ENCODE measurements around the gene ERCC6L2. TPM values are rescaled to one million over a fixed set of nuclear protein-coding genes. Genes with fewer than 3 reads are reported as not detected.

Gene ERCC6L2
- total RNA-seq, 1 experiment from 2014 or later = 39.2 TPM

GRCh38 chr9:95890594-95890993 is 15.1 kb downstream of the ERCC6L2 start (continued):
- TF ChIP-seq FOSL1 (IDR thresholded peaks at IDR 0.05; ENCODE audit: low read depth) (no peak), SIN3A (IDR thresholded peaks at IDR 0.05; ENCODE audit: low read depth) (no peak), EZH2phosphoT487 (IDR thresholded peaks at IDR 0.05; ENCODE audit: borderline replicate concordance) (no peak), SRF (IDR thresholded peaks at IDR 0.05; ENCODE audit: low read depth) (no peak)

GRCh38 chr9:95891067-95891671 is 15.7 kb downstream of the ERCC6L2 start:
- Histone ChIP-seq H3K36me3 (ENCODE audit: control insufficient read depth in 1 of 2, insufficient read depth in 2 of 2, low read length in 2 of 2) (no peaks in the 10 kb centered on the region), H3K9me2 (ENCODE audit: insufficient read depth) (no peaks in the 10 kb centered on the region), H2AFZ (ENCODE audit: low read depth, low read length, poor library complexity, severe bottlenecking) (no peak overlapping the region), H3K27me3 (ENCODE audit: insufficient read depth, low read length) (no peaks in the 10 kb centered on the region), H3K27ac (ENCODE audit: low read depth, low read length) (no peak overlapping the region), H3K9ac (ENCODE audit: low read length) (no peak overlapping the region), H4K20me1 (ENCODE audit: insufficient read depth) (peaks cover 5% of the 10 kb centered on the region; the same call in 1 of the 2 replicates), H3K9me3 (ENCODE audit: control insufficient read depth in 1 of 2, insufficient read depth in 1 of 2, low read depth in 1 of 2, low read length in 2 of 2) (no peaks in the 10 kb centered on the region; a peak in 1 of 4 replicates), H3K4me3 (replicated peaks in 1 of 2; ENCODE audit: low read depth in 1 of 2, low read length in 2 of 2) (no peak overlapping the region), H3K4me1 (ENCODE audit: control insufficient read depth in 1 of 2, insufficient read depth in 2 of 2, low read length in 2 of 2) (no peaks in the 10 kb centered on the region), H3K4me2 (ENCODE audit: low read length) (no peak overlapping the region), H3K79me2 (ENCODE audit: insufficient read depth, low read length) (peaks cover 90% of the 10 kb centered on the region)
- ChIA-PET RAD21 (ENCODE audit: low non-redundant PET in 1 of 2, low total read pairs in 2 of 2, uncharacterized antibody in 2 of 2, unreplicated experiment in 2 of 2) (no interaction called here), POLR2A (no interaction called here), CTCF (no interaction called here)
- intact Hi-C loops (cut with micrococcal nuclease) = no loop called here
- no peak for ATAC-seq
- TF ChIP-seq SP1 (IDR thresholded peaks at IDR 0.05; ENCODE audit: low read depth) = no peak
- TF ChIP-seq TCF7L2 (IDR thresholded peaks at IDR 0.05; ENCODE audit: borderline replicate concordance, extremely low read depth, insufficient read depth, insufficient read length) = no peak
- TF ChIP-seq EZH2phosphoT487 (IDR thresholded peaks at IDR 0.05; ENCODE audit: borderline replicate concordance) = no peak
- TF ChIP-seq YY1 (IDR thresholded peaks at IDR 0.05; ENCODE audit: extremely low read depth, insufficient replicate concordance, low read depth, low read length) = no peak
- no peak for TF ChIP-seq MAX (IDR thresholded peaks at IDR 0.05)
- DNase-seq (ENCODE audit: low read depth, low spot score) = no peak
- no TSS peak for BruUV-seq (replicated peaks)

GRCh38 chr9:95892690-95893089 is 17.2 kb downstream of the ERCC6L2 start:
- H3K9me3 ChIP-seq (ENCODE audit: control insufficient read depth in 1 of 2, insufficient read depth in 1 of 2, low read depth in 1 of 2, low read length in 2 of 2) = no peaks in the 10 kb centered on the region; a peak in 1 of 4 replicates
- no peak overlapping the region for H3K27ac ChIP-seq (ENCODE audit: low read depth, low read length)
- ChIA-PET CTCF (interaction anchor here (0.7 kb wide), 1 partner anchor 16 kb away, joined by 3 read pairs; no protein-coding TSS in a partner anchor), POLR2A (no interaction called here), RAD21 (ENCODE audit: low non-redundant PET in 1 of 2, low total read pairs in 2 of 2, uncharacterized antibody in 2 of 2, unreplicated experiment in 2 of 2) (no interaction called here)
- no peaks in the 10 kb centered on the region for H3K27me3 ChIP-seq (ENCODE audit: insufficient read depth, low read length)
- H3K36me3 ChIP-seq (ENCODE audit: control insufficient read depth in 1 of 2, insufficient read depth in 2 of 2, low read length in 2 of 2) = no peaks in the 10 kb centered on the region
- no TSS peak for BruUV-seq (replicated peaks)
- intact Hi-C loops (cut with micrococcal nuclease) = no loop called here
- no peak overlapping the region for H3K9ac ChIP-seq (ENCODE audit: low read length)
- DNase-seq (ENCODE audit: low read depth, low spot score) (no peak), ATAC-seq (no peak)
- H4K20me1 ChIP-seq (ENCODE audit: insufficient read depth) = peaks cover 5% of the 10 kb centered on the region; the same call in 1 of the 2 replicates
- H3K9me2 ChIP-seq (ENCODE audit: insufficient read depth) = no peaks in the 10 kb centered on the region
- H3K4me3 ChIP-seq (replicated peaks in 1 of 2; ENCODE audit: low read depth in 1 of 2, low read length in 2 of 2) = no peak overlapping the region
- H3K4me2 ChIP-seq (ENCODE audit: low read length) = no peak overlapping the region
- H2AFZ ChIP-seq (ENCODE audit: low read depth, low read length, poor library complexity, severe bottlenecking) = no peak overlapping the region
- H3K4me1 ChIP-seq (ENCODE audit: control insufficient read depth in 1 of 2, insufficient read depth in 2 of 2, low read length in 2 of 2) = no peaks in the 10 kb centered on the region
- peaks cover 91% of the 10 kb centered on the region for H3K79me2 ChIP-seq (ENCODE audit: insufficient read depth, low read length)
- TF ChIP-seq EGR1 (IDR thresholded peaks at IDR 0.05; ENCODE audit: low read depth) = no peak
- no peak for TF ChIP-seq ZNF274 (IDR thresholded peaks at IDR 0.05; ENCODE audit: low read depth, low read length)
- TF ChIP-seq POLR2A (IDR thresholded peaks at IDR 0.05; ENCODE audit: borderline replicate concordance, extremely low read depth, insufficient read depth, insufficient read length) = no peak
- TF ChIP-seq FOSL1 (IDR thresholded peaks at IDR 0.05; ENCODE audit: low read depth) = no peak
- TF ChIP-seq CTCF (IDR thresholded peaks at IDR 0.05 in 2 of 3, conservative IDR thresholded peaks at IDR 0.05 in 1 of 3; ENCODE audit: borderline replicate concordance in 1 of 3, insufficient read depth in 1 of 3, low read depth in 2 of 3, low read length in 2 of 3) = no peak
- TF ChIP-seq POLR2AphosphoS5 (IDR thresholded peaks at IDR 0.05; ENCODE audit: low read depth, low read length) = no peak
- no peak for TF ChIP-seq SRF (IDR thresholded peaks at IDR 0.05; ENCODE audit: low read depth)
- no peak for TF ChIP-seq TCF7L2 (IDR thresholded peaks at IDR 0.05; ENCODE audit: borderline replicate concordance, extremely low read depth, insufficient read depth, insufficient read length)
- no peak for TF ChIP-seq ATF3 (IDR thresholded peaks at IDR 0.05)
